Measurements from ENCODE around the gene RUNX3. TPM values are rescaled to one million over a fixed set of nuclear protein-coding genes. Genes with fewer than 3 reads are reported as not detected.

RUNX3 gene
- total and polyA plus RNA-seq, 2 donors (not counting 3 experiments of a cell fraction or from before 2014, with no cell fraction given): not detected

DNA sequence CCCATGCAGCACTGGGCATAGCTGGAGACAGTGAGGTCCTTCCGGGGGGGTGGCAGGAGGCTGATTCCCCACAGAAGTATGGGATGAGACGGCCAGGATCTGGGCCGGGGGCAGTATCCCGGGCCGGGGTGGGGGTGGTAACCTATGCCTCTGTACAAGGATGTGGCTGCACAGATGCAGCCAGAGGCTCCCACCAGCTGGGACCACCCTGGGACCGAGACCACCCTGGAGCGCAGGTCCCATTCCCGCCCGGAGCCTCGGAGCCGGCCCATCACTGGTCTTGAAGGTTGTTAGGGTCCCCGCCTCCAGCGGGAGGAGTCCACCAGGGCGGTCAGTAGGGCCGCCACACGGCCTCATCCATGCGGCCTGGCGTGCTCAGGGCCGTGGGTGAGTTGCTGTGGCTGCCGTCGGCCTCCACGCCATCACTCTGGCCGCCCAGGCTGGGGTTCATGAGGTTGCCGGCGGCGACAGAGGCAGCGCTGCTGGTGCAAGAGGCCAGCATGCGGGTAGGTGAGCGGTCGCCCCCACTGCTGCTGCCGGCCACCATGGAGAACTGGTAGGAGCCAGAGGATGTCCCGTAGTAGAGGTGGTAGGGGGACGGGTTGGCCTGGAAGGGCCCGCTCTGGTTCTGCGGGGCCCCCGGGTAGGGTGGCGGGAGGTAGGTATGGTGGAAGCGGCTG, 28.1 kb downstream of the RUNX3 start:
- Histone ChIP-seq H3K4me1 (ENCODE audit: control insufficient read depth, extremely low read depth, insufficient read depth, low read length) (no peaks in the 10 kb centered on the region), H3K4me2 (ENCODE audit: insufficient read depth, low read length) (no peak overlapping the region), H3K4me3 (replicated peaks in 1 of 3; ENCODE audit: insufficient read depth in 1 of 3, low read depth in 1 of 3, low read length in 3 of 3) (no peak overlapping the region), H3K27ac (ENCODE audit: insufficient read depth, low read depth, low read length) (no peak overlapping the region), H2AFZ (ENCODE audit: low read depth, low read length) (no peak overlapping the region), H4K20me1 (replicated peaks; ENCODE audit: control insufficient read depth, extremely low read depth, insufficient read depth, low read length) (no peaks in the 10 kb centered on the region), H3K79me2 (ENCODE audit: control insufficient read depth, insufficient read depth, low read length) (no peaks in the 10 kb centered on the region), H3K9ac (replicated peaks; ENCODE audit: extremely low read depth, insufficient read depth, low read length) (no peak overlapping the region), H3K36me3 (ENCODE audit: control insufficient read depth in 2 of 2, extremely low read depth in 1 of 2, insufficient read depth in 2 of 2, low read length in 2 of 2) (no peaks in the 10 kb centered on the region), H3K9me1 (replicated peaks; ENCODE audit: control insufficient read depth, extremely low read depth, insufficient read depth, low read length) (no peaks in the 10 kb centered on the region), H3K27me3 (ENCODE audit: control insufficient read depth in 2 of 2, insufficient read depth in 2 of 2, low read length in 2 of 2) (peaks cover 0 to 4% of the 10 kb centered on the region in 2 experiments), H3K9me3 (replicated peaks; ENCODE audit: control insufficient read depth, insufficient read depth, low read length) (no peaks in the 10 kb centered on the region)
- ChIA-PET CTCF (no interaction called here), POLR2A (no interaction called here)
- DNase-seq (ENCODE audit: low read depth, low spot score) (no peak), FAIRE-seq (no peak)
- BruUV-seq (replicated peaks): no TSS peak
- intact Hi-C loops (cut with micrococcal nuclease): no loop called here
- dilution Hi-C loops (cut with MboI; ENCODE audit: extremely low pct_ligation_motif_present, low sequenced_read_pairs): no loop called here
- no peak for TF ChIP-seq POLR2A (IDR thresholded peaks at IDR 0.05; ENCODE audit: low read depth, low read length)
- TF ChIP-seq GATA2 (IDR thresholded peaks at IDR 0.05; ENCODE audit: insufficient read depth, insufficient read length, low read depth, low read length): no peak
- TF ChIP-seq, protein P1, sequence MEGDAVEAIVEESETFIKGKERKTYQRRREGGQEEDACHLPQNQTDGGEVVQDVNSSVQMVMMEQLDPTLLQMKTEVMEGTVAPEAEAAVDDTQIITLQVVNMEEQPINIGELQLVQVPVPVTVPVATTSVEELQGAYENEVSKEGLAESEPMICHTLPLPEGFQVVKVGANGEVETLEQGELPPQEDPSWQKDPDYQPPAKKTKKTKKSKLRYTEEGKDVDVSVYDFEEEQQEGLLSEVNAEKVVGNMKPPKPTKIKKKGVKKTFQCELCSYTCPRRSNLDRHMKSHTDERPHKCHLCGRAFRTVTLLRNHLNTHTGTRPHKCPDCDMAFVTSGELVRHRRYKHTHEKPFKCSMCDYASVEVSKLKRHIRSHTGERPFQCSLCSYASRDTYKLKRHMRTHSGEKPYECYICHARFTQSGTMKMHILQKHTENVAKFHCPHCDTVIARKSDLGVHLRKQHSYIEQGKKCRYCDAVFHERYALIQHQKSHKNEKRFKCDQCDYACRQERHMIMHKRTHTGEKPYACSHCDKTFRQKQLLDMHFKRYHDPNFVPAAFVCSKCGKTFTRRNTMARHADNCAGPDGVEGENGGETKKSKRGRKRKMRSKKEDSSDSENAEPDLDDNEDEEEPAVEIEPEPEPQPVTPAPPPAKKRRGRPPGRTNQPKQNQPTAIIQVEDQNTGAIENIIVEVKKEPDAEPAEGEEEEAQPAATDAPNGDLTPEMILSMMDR (IDR thresholded peaks at IDR 0.05; ENCODE audit: extremely low read depth in 1 of 2, insufficient read depth in 1 of 2, low read depth in 1 of 2, low read length in 2 of 2): no peak
- TF ChIP-seq MYC (IDR thresholded peaks at IDR 0.05; ENCODE audit: low read depth, low read length): no peak
- no peak for TF ChIP-seq POLR2AphosphoS5 (IDR thresholded peaks at IDR 0.05; ENCODE audit: insufficient read depth, low read depth, low read length)
- no peak for TF ChIP-seq JUN (IDR thresholded peaks at IDR 0.05; ENCODE audit: borderline replicate concordance, insufficient read depth, insufficient read length, low read depth)
- TF ChIP-seq, protein P2, sequence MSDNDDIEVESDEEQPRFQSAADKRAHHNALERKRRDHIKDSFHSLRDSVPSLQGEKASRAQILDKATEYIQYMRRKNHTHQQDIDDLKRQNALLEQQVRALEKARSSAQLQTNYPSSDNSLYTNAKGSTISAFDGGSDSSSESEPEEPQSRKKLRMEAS (IDR thresholded peaks at IDR 0.05; ENCODE audit: insufficient read depth, insufficient read length): no peak
- TF ChIP-seq EZH2 (IDR thresholded peaks at IDR 0.05; ENCODE audit: borderline replicate concordance, low read depth, low read length, severe bottlenecking): no peak
- TF ChIP-seq FOS (IDR thresholded peaks at IDR 0.05; ENCODE audit: borderline replicate concordance, insufficient read depth, low read length): no peak
